HCT116 (cell line): ENCODE results near the gene FAT1. TPM values are rescaled to one million over a fixed set of nuclear protein-coding genes. Genes with fewer than 3 reads are reported as not detected.

Experiments
- ATAC-seq: fragments of 200-7000 bp; cut with Tn5 transposase; 2 replicates; pipeline ENCODE4 v1.9.1; 2020; ENCODE audit warnings: mild to moderate bottlenecking, moderate library complexity
- BruUV-seq: library from RNA; stranded (reverse); fragments of 400-500 nt; replicated peaks from 2 replicates; lab custom pipeline; 2021; lab: Mats Ljungman, UMichigan
- CTCF ChIA-PET: fragments of 300-600 bp; sonication (Branson Sonifier 250); formaldehyde crosslinking; loops from one replicate; lab custom pipeline; 2021; ENCODE audit warnings: antibody characterized with exemption; lab: Charles Lee
- POLR2A ChIA-PET: fragments of 300-600, 350-600 bp; sonication (Branson Sonifier 250); formaldehyde crosslinking; loops from one replicate; lab custom pipeline; 2021; ENCODE audit warnings: antibody characterized with exemption; lab: Charles Lee
- RAD21 ChIA-PET, 2 experiments: fragments of 300-600 bp; sonication (Branson Sonifier 250); formaldehyde crosslinking; loops; one replicate each; lab custom pipeline; 2023; ENCODE audit warnings: low total read pairs in 2 of 2; ENCODE audit not compliant: uncharacterized antibody in 2 of 2, unreplicated experiment in 2 of 2, low non-redundant PET in 1 of 2; lab: Charles Lee
- DNase-seq: peaks from one replicate; pipeline ENCODE4 v3.0.0-alpha.2; 2010; ENCODE audit warnings: low read depth, low spot score
- H2AFZ ChIP-seq: fragments of 200-600 bp; shearing (Covaris generic), sonication (generic); 2 replicates; pipeline ENCODE4 v1.6.1; 2017; ENCODE audit warnings: low read depth, mixed run types, mixed read lengths, antibody characterized with exemption, low read length; ENCODE audit not compliant: poor library complexity, severe bottlenecking
- H3K27ac ChIP-seq: 2 replicates; pipeline ENCODE4 v1.5.1; 2012; ENCODE audit warnings: low read depth, low read length
- H3K27me3 ChIP-seq: fragments of 200-600 bp; sonication (generic); 2 replicates; pipeline ENCODE4 v1.6.1; 2016; ENCODE audit warnings: mixed run types, low read length, mixed read lengths; ENCODE audit not compliant: insufficient read depth
- H3K36me3 ChIP-seq, 2 experiments: fragments of 200-500 bp in 1 of 2; fragments of 200-600 bp in 1 of 2; sonication (Bioruptor generic) in 1 of 2; sonication (generic) in 1 of 2; 2 replicates each; pipeline versions ENCODE4 v1.5.1 to v1.6.1; 2014 to 2016; ENCODE audit warnings: low read length in 2 of 2, inconsistent platforms in 1 of 2, mixed read lengths in 1 of 2, mixed run types in 1 of 2; ENCODE audit not compliant: insufficient read depth in 2 of 2, control insufficient read depth in 1 of 2
- H3K4me1 ChIP-seq, 2 experiments: fragments of 200-600 bp in 1 of 2; sonication (generic) in 1 of 2; 2 replicates each; pipeline versions ENCODE4 v1.5.1 to v1.6.1; 2012 to 2017; ENCODE audit warnings: low read length in 2 of 2, inconsistent platforms in 1 of 2, mild to moderate bottlenecking in 1 of 2, mixed read lengths in 1 of 2, mixed run types in 1 of 2, moderate library complexity in 1 of 2; ENCODE audit not compliant: insufficient read depth in 2 of 2, control insufficient read depth in 1 of 2
- H3K4me2 ChIP-seq: fragments of 200-600 bp; sonication (generic); 2 replicates; pipeline ENCODE4 v1.6.1; 2017; ENCODE audit warnings: mixed run types, low read length, mixed read lengths
- H3K4me3 ChIP-seq, 2 experiments: fragments of 200-600 bp in 1 of 2; sonication (generic) in 1 of 2; replicated peaks in 1 of 2; 2 replicates each; pipeline ENCODE4 v1.5.1; 2011 to 2016; ENCODE audit warnings: low read length in 2 of 2, control low read depth in 1 of 2, low read depth in 1 of 2, mild to moderate bottlenecking in 1 of 2, mixed read lengths in 1 of 2, mixed run types in 1 of 2
- H3K79me2 ChIP-seq: fragments of 200-600 bp; sonication (generic); 2 replicates; pipeline ENCODE4 v1.6.1; 2017; ENCODE audit warnings: mild to moderate bottlenecking, mixed run types, low read length, moderate library complexity, mixed read lengths; ENCODE audit not compliant: insufficient read depth
- H3K9ac ChIP-seq: fragments of 200-600 bp; sonication (generic); 2 replicates; pipeline ENCODE4 v1.6.1; 2016; ENCODE audit warnings: low read length, mixed read lengths
- H3K9me2 ChIP-seq: fragments of 200-600 bp; sonication (generic), shearing (Covaris generic); 2 replicates; pipeline ENCODE4 v1.6.1; 2017; ENCODE audit warnings: mixed run types, mild to moderate bottlenecking, moderate library complexity; ENCODE audit not compliant: insufficient read depth
- H3K9me3 ChIP-seq, 2 experiments: fragments of 200-500 bp in 1 of 2; fragments of 200-600 bp in 1 of 2; sonication (Bioruptor generic) in 1 of 2; sonication (generic) in 1 of 2; 2 replicates each; pipeline ENCODE4 v1.6.1; 2014 to 2017; ENCODE audit warnings: low read length in 2 of 2, mixed read lengths in 2 of 2, inconsistent platforms in 1 of 2, low read depth in 1 of 2, mild to moderate bottlenecking in 1 of 2, mixed run types in 1 of 2, moderate library complexity in 1 of 2; ENCODE audit not compliant: control insufficient read depth in 1 of 2, insufficient read depth in 1 of 2
- H4K20me1 ChIP-seq: fragments of 200-600 bp; sonication (generic), shearing (Covaris generic); 2 replicates; pipeline ENCODE4 v1.6.1; 2017; ENCODE audit warnings: mixed run types, mild to moderate bottlenecking, moderate library complexity; ENCODE audit not compliant: insufficient read depth
- ATF3 ChIP-seq: IDR thresholded peaks from 2 replicates; pipeline ENCODE4 v1.6.1; 2012
- CBX3 ChIP-seq: IDR thresholded peaks from 2 replicates; pipeline ENCODE4 v1.6.1; 2012; ENCODE audit warnings: low read depth
- CEBPB ChIP-seq: IDR thresholded peaks from 2 replicates; pipeline ENCODE4 v1.6.1; 2012; ENCODE audit warnings: low read depth
- EGR1 ChIP-seq: IDR thresholded peaks from 2 replicates; pipeline ENCODE4 v1.6.1; 2012; ENCODE audit warnings: low read depth
- ELF1 ChIP-seq: IDR thresholded peaks from 2 replicates; pipeline ENCODE4 v1.6.1; 2012; ENCODE audit warnings: low read depth, borderline replicate concordance
- EZH2 ChIP-seq: fragments of 200-600 bp; sonication (generic); IDR thresholded peaks from 2 replicates; pipeline ENCODE4 v1.6.1; 2017; ENCODE audit warnings: antibody characterized with exemption, mixed run types
- EZH2phosphoT487 ChIP-seq: fragments of 200-600 bp; IDR thresholded peaks from 2 replicates; pipeline ENCODE4 v1.6.1; 2018; ENCODE audit warnings: antibody characterized with exemption, borderline replicate concordance
- FOSL1 ChIP-seq: IDR thresholded peaks from 2 replicates; pipeline ENCODE4 v1.6.1; 2012; ENCODE audit warnings: low read depth
- MAX ChIP-seq: IDR thresholded peaks from 2 replicates; pipeline ENCODE4 v1.6.1; 2012
- POLR2A ChIP-seq: IDR thresholded peaks from 2 replicates; pipeline ENCODE4 v1.7.0; 2011; ENCODE audit warnings: borderline replicate concordance; ENCODE audit not compliant: insufficient read depth, insufficient read length; ENCODE audit errors: extremely low read depth
- POLR2AphosphoS5 ChIP-seq: IDR thresholded peaks from 2 replicates; pipeline ENCODE4 v1.6.1; 2011; ENCODE audit warnings: mild to moderate bottlenecking, low read depth, low read length, moderate library complexity
- RAD21 ChIP-seq: IDR thresholded peaks from 2 replicates; pipeline ENCODE4 v1.6.1; 2012; ENCODE audit warnings: low read depth, mild to moderate bottlenecking
- SP1 ChIP-seq: IDR thresholded peaks from 2 replicates; pipeline ENCODE4 v1.6.1; 2012; ENCODE audit warnings: low read depth
- TCF7L2 ChIP-seq: IDR thresholded peaks from 2 replicates; pipeline ENCODE4 v1.7.0; 2011; ENCODE audit warnings: borderline replicate concordance, inconsistent platforms; ENCODE audit not compliant: insufficient read depth, insufficient read length; ENCODE audit errors: extremely low read depth
- ZFX ChIP-seq: fragments of 450-650 bp; IDR thresholded peaks from 2 replicates; pipeline ENCODE4 v1.6.1; 2017
- ZNF274 ChIP-seq: fragments of 200-500 bp; sonication (Bioruptor generic); IDR thresholded peaks from 2 replicates; pipeline ENCODE4 v1.6.1; 2014; ENCODE audit warnings: mild to moderate bottlenecking, low read depth, low read length, inconsistent platforms
- intact Hi-C: fragments of 100-400 bp; cut with micrococcal nuclease; formaldehyde crosslinking; loops from 2 replicates; pipeline ENCODE4 v1.10.0; 2022
- total RNA-seq: library from RNA; stranded (reverse); gene quantifications from one replicate; pipeline ENCODE4 v1.2.1, GENCODE V29; 2021; ENCODE audit not compliant: unreplicated experiment
- TF ChIP-seq, protein P1 (sequence below), 3 experiments: fragments of 200-600 bp in 1 of 3; sonication (generic) in 1 of 3; IDR thresholded peaks in 2 of 3; conservative IDR thresholded peaks in 1 of 3; 2 replicates each; pipeline ENCODE4 v1.5.1; 2012 to 2017; ENCODE audit warnings: low read depth in 2 of 3, low read length in 2 of 3, antibody characterized with exemption in 1 of 3, borderline replicate concordance in 1 of 3, control low read depth in 1 of 3, mild to moderate bottlenecking in 1 of 3, mixed read lengths in 1 of 3, mixed run types in 1 of 3, moderate library complexity in 1 of 3; ENCODE audit not compliant: insufficient read depth in 1 of 3

The FAT1 gene
- total RNA-seq, 1 experiment from 2014 or later = 676 TPM

DNA sequence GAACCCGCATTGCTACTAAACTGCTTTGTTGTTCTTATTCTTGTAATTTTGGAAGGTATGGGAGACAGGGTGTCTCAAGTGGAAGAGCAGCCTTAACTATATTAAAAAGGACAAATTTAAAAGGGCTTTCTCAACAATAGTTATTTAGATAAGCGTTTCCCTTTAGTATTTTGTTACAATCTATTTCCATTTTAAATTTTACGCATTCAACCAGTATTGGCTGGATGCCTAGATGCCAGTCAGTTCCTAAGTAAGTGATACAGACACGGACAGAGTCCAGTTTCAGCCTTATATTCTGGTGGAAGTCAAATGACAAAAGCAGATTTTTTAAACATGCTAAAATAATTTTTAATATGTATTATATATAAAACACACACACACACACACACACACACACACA lies 28.3 kb downstream of the FAT1 start:
- no peak overlapping the region for H3K9ac ChIP-seq
- peaks cover 84% of the 10 kb centered on the region for H4K20me1 ChIP-seq
- no peak overlapping the region for H3K27ac ChIP-seq
- DNase-seq (no peak), ATAC-seq (no peak)
- H3K79me2 ChIP-seq = peaks cover 100% of the 10 kb centered on the region
- no peaks in the 10 kb centered on the region for H3K27me3 ChIP-seq
- RAD21 ChIA-PET = no interaction called here
- peaks cover 33 to 81% of the 10 kb centered on the region in 2 experiments; a peak in 3 of 4 replicates for H3K4me1 ChIP-seq
- H3K9me3 ChIP-seq = no peaks in the 10 kb centered on the region
- POLR2A ChIA-PET = no interaction called here
- BruUV-seq = no TSS peak
- TF ChIP-seq RAD21 = no peak
- no peak for TF ChIP-seq ZFX
- no peak for TF ChIP-seq TCF7L2
- TF ChIP-seq CEBPB = no peak
- TF ChIP-seq POLR2A = no peak
- TF ChIP-seq MAX = no peak
- TF ChIP-seq POLR2AphosphoS5 = no peak
- TF ChIP-seq EZH2phosphoT487 = no peak
- no peak for TF ChIP-seq ZNF274
- no peak for TF ChIP-seq CBX3
- TF ChIP-seq FOSL1 = no peak
- TF ChIP-seq ATF3 = no peak
- TF ChIP-seq EZH2 = no peak
- no peak for TF ChIP-seq EGR1
- TF ChIP-seq SP1 = no peak
- no peak for TF ChIP-seq ELF1
- TF ChIP-seq, protein P1, sequence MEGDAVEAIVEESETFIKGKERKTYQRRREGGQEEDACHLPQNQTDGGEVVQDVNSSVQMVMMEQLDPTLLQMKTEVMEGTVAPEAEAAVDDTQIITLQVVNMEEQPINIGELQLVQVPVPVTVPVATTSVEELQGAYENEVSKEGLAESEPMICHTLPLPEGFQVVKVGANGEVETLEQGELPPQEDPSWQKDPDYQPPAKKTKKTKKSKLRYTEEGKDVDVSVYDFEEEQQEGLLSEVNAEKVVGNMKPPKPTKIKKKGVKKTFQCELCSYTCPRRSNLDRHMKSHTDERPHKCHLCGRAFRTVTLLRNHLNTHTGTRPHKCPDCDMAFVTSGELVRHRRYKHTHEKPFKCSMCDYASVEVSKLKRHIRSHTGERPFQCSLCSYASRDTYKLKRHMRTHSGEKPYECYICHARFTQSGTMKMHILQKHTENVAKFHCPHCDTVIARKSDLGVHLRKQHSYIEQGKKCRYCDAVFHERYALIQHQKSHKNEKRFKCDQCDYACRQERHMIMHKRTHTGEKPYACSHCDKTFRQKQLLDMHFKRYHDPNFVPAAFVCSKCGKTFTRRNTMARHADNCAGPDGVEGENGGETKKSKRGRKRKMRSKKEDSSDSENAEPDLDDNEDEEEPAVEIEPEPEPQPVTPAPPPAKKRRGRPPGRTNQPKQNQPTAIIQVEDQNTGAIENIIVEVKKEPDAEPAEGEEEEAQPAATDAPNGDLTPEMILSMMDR (IDR thresholded peaks at IDR 0.05 in 2 of 3, conservative IDR thresholded peaks at IDR 0.05 in 1 of 3; ENCODE audit: borderline replicate concordance in 1 of 3, insufficient read depth in 1 of 3, low read depth in 2 of 3, low read length in 2 of 3) = no peak
- intact Hi-C loops = no loop called here
- H2AFZ ChIP-seq = no peak overlapping the region
- H3K4me3 ChIP-seq = no peak overlapping the region
- H3K4me2 ChIP-seq = no peak overlapping the region
- H3K9me2 ChIP-seq = no peaks in the 10 kb centered on the region
- peaks cover 11 to 52% of the 10 kb centered on the region in 2 experiments for H3K36me3 ChIP-seq
- CTCF ChIA-PET = no interaction called here
